ENCODE data around the gene RTKN2.

RTKN2 gene

GRCh38 chr10:62183857-62184795, 84.5 kb downstream of the RTKN2 start:
- H3K27ac ChIP-seq (ENCODE audit: low read length) = no peak overlapping the region
- no peak overlapping the region for H3K4me2 ChIP-seq (ENCODE audit: low read length)
- no peak overlapping the region for H2AFZ ChIP-seq (ENCODE audit: low read depth, low read length)
- no peaks in the 10 kb centered on the region for H3K9me3 ChIP-seq (ENCODE audit: insufficient read depth, low read length)
- no peaks in the 10 kb centered on the region for H3K79me2 ChIP-seq (ENCODE audit: low read length)
- no peak overlapping the region for H3K9ac ChIP-seq (ENCODE audit: low read length)
- H3K36me3 ChIP-seq (replicated peaks; ENCODE audit: low read depth, low read length) = no peaks in the 10 kb centered on the region
- no peak overlapping the region for H3K4me3 ChIP-seq (ENCODE audit: low read length)
- no peaks in the 10 kb centered on the region for H3K27me3 ChIP-seq (ENCODE audit: low read depth, low read length)
- peaks cover 29% of the 10 kb centered on the region for H3K4me1 ChIP-seq (ENCODE audit: low read length)
- no peaks in the 10 kb centered on the region for H4K20me1 ChIP-seq (ENCODE audit: insufficient read depth, low read length)
- no peak for TF ChIP-seq CTCF (IDR thresholded peaks at IDR 0.05; ENCODE audit: low read depth, low read length)
- no peak for TF ChIP-seq EZH2phosphoT487 (IDR thresholded peaks at IDR 0.05; ENCODE audit: low read depth)

GRCh38 chr10:62183442-62183841, 85.2 kb downstream of the RTKN2 start:
- no peaks in the 10 kb centered on the region for H3K27me3 ChIP-seq (ENCODE audit: low read depth, low read length)
- no peak overlapping the region for H2AFZ ChIP-seq (ENCODE audit: low read depth, low read length)
- H3K4me2 ChIP-seq (ENCODE audit: low read length) = 0 out of 2 replicates have a peak overlapping the region, but pooled peaks have one; percentile 6
- H3K36me3 ChIP-seq (replicated peaks; ENCODE audit: low read depth, low read length) = no peaks in the 10 kb centered on the region
- TF ChIP-seq CTCF (IDR thresholded peaks at IDR 0.05; ENCODE audit: low read depth, low read length) (no peak), EZH2phosphoT487 (IDR thresholded peaks at IDR 0.05; ENCODE audit: low read depth) (no peak)
- H4K20me1 ChIP-seq (ENCODE audit: insufficient read depth, low read length) = no peaks in the 10 kb centered on the region
- H3K27ac ChIP-seq (ENCODE audit: low read length) = no peak overlapping the region
- peaks cover 29% of the 10 kb centered on the region for H3K4me1 ChIP-seq (ENCODE audit: low read length)
- H3K79me2 ChIP-seq (ENCODE audit: low read length) = no peaks in the 10 kb centered on the region
- no peak overlapping the region for H3K9ac ChIP-seq (ENCODE audit: low read length)
- no peaks in the 10 kb centered on the region for H3K9me3 ChIP-seq (ENCODE audit: insufficient read depth, low read length)
- H3K4me3 ChIP-seq (ENCODE audit: low read length) = no peak overlapping the region

GRCh38 chr10:62182595-62182994, 86.0 kb downstream of the RTKN2 start:
- Histone ChIP-seq H3K79me2 (ENCODE audit: low read length) (no peaks in the 10 kb centered on the region), H4K20me1 (ENCODE audit: insufficient read depth, low read length) (no peaks in the 10 kb centered on the region), H3K9ac (ENCODE audit: low read length) (no peak overlapping the region), H2AFZ (ENCODE audit: low read depth, low read length) (no peak overlapping the region), H3K4me1 (ENCODE audit: low read length) (peaks cover 22% of the 10 kb centered on the region), H3K27me3 (ENCODE audit: low read depth, low read length) (no peaks in the 10 kb centered on the region), H3K4me2 (ENCODE audit: low read length) (no peak overlapping the region), H3K36me3 (replicated peaks; ENCODE audit: low read depth, low read length) (no peaks in the 10 kb centered on the region), H3K4me3 (ENCODE audit: low read length) (no peak overlapping the region), H3K27ac (ENCODE audit: low read length) (no peak overlapping the region), H3K9me3 (ENCODE audit: insufficient read depth, low read length) (no peaks in the 10 kb centered on the region)
- TF ChIP-seq CTCF (IDR thresholded peaks at IDR 0.05; ENCODE audit: low read depth, low read length) = no peak
- no peak for TF ChIP-seq EZH2phosphoT487 (IDR thresholded peaks at IDR 0.05; ENCODE audit: low read depth)

GRCh38 chr10:62182171-62182570, 86.5 kb downstream of the RTKN2 start:
- Histone ChIP-seq H3K4me3 (ENCODE audit: low read length) (no peak overlapping the region), H3K27me3 (ENCODE audit: low read depth, low read length) (no peaks in the 10 kb centered on the region), H2AFZ (ENCODE audit: low read depth, low read length) (no peak overlapping the region), H3K79me2 (ENCODE audit: low read length) (no peaks in the 10 kb centered on the region), H3K36me3 (replicated peaks; ENCODE audit: low read depth, low read length) (no peaks in the 10 kb centered on the region), H3K27ac (ENCODE audit: low read length) (no peak overlapping the region), H3K4me1 (ENCODE audit: low read length) (peaks cover 22% of the 10 kb centered on the region), H3K9ac (ENCODE audit: low read length) (no peak overlapping the region), H3K9me3 (ENCODE audit: insufficient read depth, low read length) (no peaks in the 10 kb centered on the region), H3K4me2 (ENCODE audit: low read length) (no peak overlapping the region), H4K20me1 (ENCODE audit: insufficient read depth, low read length) (no peaks in the 10 kb centered on the region)
- TF ChIP-seq CTCF (IDR thresholded peaks at IDR 0.05; ENCODE audit: low read depth, low read length) (no peak), EZH2phosphoT487 (IDR thresholded peaks at IDR 0.05; ENCODE audit: low read depth) (no peak)
